H9 (cell line): ENCODE data around the gene DCLK2. TPM values are rescaled to one million over a fixed set of nuclear protein-coding genes. Genes with fewer than 3 reads are reported as not detected.

Experiments
- DNase-seq: peaks from one replicate; pipeline ENCODE4 v3.0.0-alpha.2; 2017
- H2AFZ ChIP-seq: one replicate; pipeline ENCODE4 v1.6.1; 2013; ENCODE audit warnings: mild to moderate bottlenecking, low read length, control low read depth, moderate library complexity
- H2AK5ac ChIP-seq: 2 replicates; pipeline ENCODE4 v1.6.1; 2013; ENCODE audit warnings: low read length, control low read depth, mixed read lengths; ENCODE audit not compliant: insufficient read length
- H2BK120ac ChIP-seq: one replicate; pipeline ENCODE4 v1.6.1; 2013; ENCODE audit warnings: low read depth, mild to moderate bottlenecking, low read length, control low read depth, inconsistent platforms; ENCODE audit not compliant: poor library complexity, severe bottlenecking
- H2BK12ac ChIP-seq: 2 replicates; pipeline ENCODE4 v1.6.1; 2013; ENCODE audit warnings: low read length, control low read depth, mixed read lengths, low read depth; ENCODE audit not compliant: insufficient read length
- H2BK15ac ChIP-seq: 2 replicates; pipeline ENCODE4 v1.6.1; 2013; ENCODE audit warnings: low read depth, low read length, control low read depth
- H2BK20ac ChIP-seq: one replicate; pipeline ENCODE4 v1.6.1; 2013; ENCODE audit warnings: low read depth, mild to moderate bottlenecking, low read length, control low read depth, inconsistent platforms; ENCODE audit not compliant: poor library complexity, severe bottlenecking
- H2BK5ac ChIP-seq: 2 replicates; pipeline ENCODE4 v1.6.1; 2013; ENCODE audit warnings: low read length, control low read depth, mixed read lengths; ENCODE audit not compliant: insufficient read length
- H3K14ac ChIP-seq: 2 replicates; pipeline ENCODE4 v1.6.1; 2013; ENCODE audit warnings: low read length, control low read depth; ENCODE audit not compliant: insufficient read depth
- H3K18ac ChIP-seq: 2 replicates; pipeline ENCODE4 v1.6.1; 2013; ENCODE audit warnings: low read depth, mild to moderate bottlenecking, mixed read lengths, low read length, control low read depth; ENCODE audit not compliant: insufficient read length
- H3K23ac ChIP-seq: 2 replicates; pipeline ENCODE4 v1.6.1; 2013; ENCODE audit warnings: low read length, control low read depth, mixed read lengths, low read depth; ENCODE audit not compliant: insufficient read length
- H3K23me2 ChIP-seq: 2 replicates; pipeline ENCODE4 v1.6.1; 2013; ENCODE audit warnings: low read depth, mild to moderate bottlenecking, mixed read lengths, low read length, control low read depth; ENCODE audit not compliant: insufficient read length, poor library complexity, severe bottlenecking
- H3K27ac ChIP-seq: 2 replicates; pipeline ENCODE4 v1.5.1; 2013; ENCODE audit warnings: low read length, control low read depth, mixed read lengths, low read depth; ENCODE audit not compliant: insufficient read length
- H3K27me3 ChIP-seq: 2 replicates; pipeline ENCODE4 v1.6.1; 2013; ENCODE audit warnings: low read length, control low read depth, inconsistent platforms; ENCODE audit not compliant: insufficient read depth
- H3K4ac ChIP-seq: 2 replicates; pipeline ENCODE4 v1.6.1; 2013; ENCODE audit warnings: low read depth, mild to moderate bottlenecking, control low read depth, inconsistent platforms, low read length, moderate library complexity
- H3K4me1 ChIP-seq: 2 replicates; pipeline ENCODE4 v1.6.1; 2013; ENCODE audit warnings: low read length, control low read depth, inconsistent platforms; ENCODE audit not compliant: insufficient read depth
- H3K4me2 ChIP-seq: 2 replicates; pipeline ENCODE4 v1.6.1; 2013; ENCODE audit warnings: low read length, control low read depth, mixed read lengths; ENCODE audit not compliant: insufficient read length, insufficient read depth
- H3K56ac ChIP-seq: 2 replicates; pipeline ENCODE4 v1.6.1; 2013; ENCODE audit warnings: low read depth, mild to moderate bottlenecking, mixed read lengths, low read length, control low read depth; ENCODE audit not compliant: insufficient read length
- H3K79me1 ChIP-seq: 2 replicates; pipeline ENCODE4 v1.6.1; 2013; ENCODE audit warnings: low read depth, mild to moderate bottlenecking, moderate library complexity, low read length, control low read depth, inconsistent platforms; ENCODE audit not compliant: insufficient read depth, poor library complexity, severe bottlenecking
- H3K79me2 ChIP-seq: 2 replicates; pipeline ENCODE4 v1.6.1; 2013; ENCODE audit warnings: low read length, control low read depth, inconsistent platforms; ENCODE audit not compliant: insufficient read depth
- H3K9ac ChIP-seq: 2 replicates; pipeline ENCODE4 v1.6.1; 2013; ENCODE audit warnings: low read length, control low read depth, mixed read lengths; ENCODE audit not compliant: insufficient read length; ENCODE audit errors: extremely low read depth
- H3K9me3 ChIP-seq: one replicate; pipeline ENCODE4 v1.6.1; 2013; ENCODE audit warnings: low read depth, low read length, inconsistent platforms; ENCODE audit not compliant: control insufficient read depth
- H3T11ph ChIP-seq: one replicate; pipeline ENCODE4 v1.6.1; 2013; ENCODE audit warnings: mild to moderate bottlenecking, low read length, control low read depth, inconsistent platforms
- H4K20me1 ChIP-seq: one replicate; pipeline ENCODE4 v1.6.1; 2013; ENCODE audit not compliant: control insufficient read depth, insufficient read length, insufficient read depth
- H4K5ac ChIP-seq: 2 replicates; pipeline ENCODE4 v1.6.1; 2013; ENCODE audit warnings: low read depth, mild to moderate bottlenecking, mixed read lengths, low read length, control low read depth; ENCODE audit not compliant: insufficient read length
- H4K8ac ChIP-seq: replicated peaks from 2 replicates; pipeline ENCODE4 v1.6.1; 2013; ENCODE audit warnings: low read length, control low read depth, mixed read lengths, low read depth; ENCODE audit not compliant: insufficient read length
- H4K91ac ChIP-seq: 2 replicates; pipeline ENCODE4 v1.6.1; 2013; ENCODE audit warnings: low read depth, mild to moderate bottlenecking, moderate library complexity, mixed read lengths, low read length, control low read depth; ENCODE audit not compliant: insufficient read length
- H3K27ac Mint-ChIP-seq, 3 experiments: 2 replicates in 2 of 3; 3 replicates in 1 of 3; pipeline ENCODE4 v1.8.0; 2020 to 2021; ENCODE audit warnings: mixed read lengths in 3 of 3, mild to moderate bottlenecking in 1 of 3, moderate library complexity in 1 of 3
- H3K27me3 Mint-ChIP-seq: 2 replicates; pipeline ENCODE4 v1.8.0; 2021; ENCODE audit warnings: low read depth, mild to moderate bottlenecking, moderate library complexity, mixed read lengths
- H3K36me3 Mint-ChIP-seq, 3 experiments: 2 replicates in 2 of 3; 3 replicates in 1 of 3; pipeline ENCODE4 v1.8.0; 2020 to 2021; ENCODE audit warnings: low read depth in 3 of 3, mixed read lengths in 3 of 3; ENCODE audit not compliant: insufficient read depth in 1 of 3
- H3K4me1 Mint-ChIP-seq, 2 experiments: 2 replicates each; pipeline ENCODE4 v1.8.0; 2020; ENCODE audit warnings: mixed read lengths in 2 of 2
- H3K4me3 Mint-ChIP-seq, 2 experiments: 2 replicates in 1 of 2; 3 replicates in 1 of 2; pipeline ENCODE4 v1.8.0; 2020 to 2021; ENCODE audit warnings: mild to moderate bottlenecking in 2 of 2, mixed read lengths in 2 of 2, moderate library complexity in 1 of 2
- H3K9me3 Mint-ChIP-seq, 2 experiments: 2 replicates in 1 of 2; 3 replicates in 1 of 2; pipeline ENCODE4 v1.8.0; 2020; ENCODE audit warnings: mild to moderate bottlenecking in 2 of 2, mixed read lengths in 2 of 2, moderate library complexity in 1 of 2
- WGBS: extraction: QIAGEN DNeasy Blood & Tissue Kit; methylation state at CpG from one replicate; pipeline ENCODE4 v1.1.7; 2013; ENCODE audit warnings: missing lambda C conversion rate, low lambda C conversion rate, mixed read lengths; ENCODE audit not compliant: insufficient read length; ENCODE audit errors: extremely low coverage; 5-methylcytosine and 5-hydroxymethylcytosine counted together
- total RNA-seq: library from RNA; stranded (reverse); gene quantifications from 2 replicates; pipeline ENCODE4 v1.2.1, GENCODE V29; 2021
- TF ChIP-seq, protein P1 (sequence below): fragments of 200-600 bp; sonication (generic); conservative IDR thresholded peaks from 3 replicates; pipeline ENCODE4 v1.8.0; 2021; ENCODE audit warnings: antibody characterized with exemption, mild to moderate bottlenecking

DCLK2 gene
- total RNA-seq, 1 experiment from 2014 or later, result 0.33 TPM

DNA sequence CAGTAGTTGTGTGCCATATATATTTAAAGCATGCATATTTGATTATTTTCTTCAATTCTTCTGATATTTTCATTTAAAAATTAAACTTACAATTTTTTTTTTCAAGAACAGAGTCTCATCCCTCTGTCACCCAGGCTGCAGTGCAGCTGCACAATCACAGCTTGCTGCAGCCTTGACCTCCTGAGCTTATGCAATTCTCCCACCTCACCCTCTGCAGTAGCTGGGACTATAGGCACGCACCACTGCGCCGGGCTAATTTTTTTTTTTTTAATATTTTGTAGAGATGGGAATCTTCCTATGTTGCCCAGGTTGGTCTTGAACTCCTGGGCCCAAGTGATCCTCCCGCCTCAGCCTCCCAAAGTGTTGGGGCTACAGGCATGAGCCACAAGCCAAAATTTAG is 5.8 kb upstream of the DCLK2 start:
- Mint-ChIP-seq H3K27me3 (peaks cover 35% of the 10 kb centered on the region), H3K36me3 (no peaks in the 10 kb centered on the region), H3K9me3 (no peaks in the 10 kb centered on the region; a peak in 1 of 5 replicates), H3K4me1 (peaks cover 0 to 3% of the 10 kb centered on the region in 2 experiments; a peak in 2 of 4 replicates), H3K27ac (no peak overlapping the region), H3K4me3 (no peak overlapping the region)
- Histone ChIP-seq H2AFZ (no peak overlapping the region), H3K27ac (no peak overlapping the region), H4K20me1 (no peaks in the 10 kb centered on the region), H2BK20ac (no peak overlapping the region), H3K23ac (no peak overlapping the region), H2BK12ac (no peak overlapping the region), H2BK5ac (no peak overlapping the region), H3K18ac (no peak overlapping the region), H3K23me2 (no peaks in the 10 kb centered on the region), H2AK5ac (no peak overlapping the region), H4K8ac (no peak overlapping the region), H4K5ac (no peak overlapping the region), H2BK15ac (no peak overlapping the region), H3K9me3 (no peaks in the 10 kb centered on the region), H4K91ac (no peak overlapping the region), H3K4me1 (no peaks in the 10 kb centered on the region), H3T11ph (no peak overlapping the region), H3K27me3 (no peaks in the 10 kb centered on the region), H3K4me2 (no peak overlapping the region), H3K56ac (no peak overlapping the region), H2BK120ac (no peak overlapping the region), H3K14ac (no peak overlapping the region), H3K4ac (no peak overlapping the region), H3K79me2 (no peaks in the 10 kb centered on the region), H3K79me1 (no peaks in the 10 kb centered on the region), H3K9ac (no peak overlapping the region)
- no peak for DNase-seq
- TF ChIP-seq, protein P1, sequence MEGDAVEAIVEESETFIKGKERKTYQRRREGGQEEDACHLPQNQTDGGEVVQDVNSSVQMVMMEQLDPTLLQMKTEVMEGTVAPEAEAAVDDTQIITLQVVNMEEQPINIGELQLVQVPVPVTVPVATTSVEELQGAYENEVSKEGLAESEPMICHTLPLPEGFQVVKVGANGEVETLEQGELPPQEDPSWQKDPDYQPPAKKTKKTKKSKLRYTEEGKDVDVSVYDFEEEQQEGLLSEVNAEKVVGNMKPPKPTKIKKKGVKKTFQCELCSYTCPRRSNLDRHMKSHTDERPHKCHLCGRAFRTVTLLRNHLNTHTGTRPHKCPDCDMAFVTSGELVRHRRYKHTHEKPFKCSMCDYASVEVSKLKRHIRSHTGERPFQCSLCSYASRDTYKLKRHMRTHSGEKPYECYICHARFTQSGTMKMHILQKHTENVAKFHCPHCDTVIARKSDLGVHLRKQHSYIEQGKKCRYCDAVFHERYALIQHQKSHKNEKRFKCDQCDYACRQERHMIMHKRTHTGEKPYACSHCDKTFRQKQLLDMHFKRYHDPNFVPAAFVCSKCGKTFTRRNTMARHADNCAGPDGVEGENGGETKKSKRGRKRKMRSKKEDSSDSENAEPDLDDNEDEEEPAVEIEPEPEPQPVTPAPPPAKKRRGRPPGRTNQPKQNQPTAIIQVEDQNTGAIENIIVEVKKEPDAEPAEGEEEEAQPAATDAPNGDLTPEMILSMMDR, result no peak
- no CpG with 5 or more reads among the region's 4 CpGs for WGBS
